LNCaP clone FGC (cell line): ENCODE results near the gene ASMTL.
A peak's percentile ranks its signal among the peaks of the same experiment; 100 is the strongest.

Source experiments
- DNase-seq: peaks from one replicate; pipeline ENCODE4 v3.0.0-alpha.2; 2011; ENCODE audit warnings: low read depth
- H3K4me3 ChIP-seq: 2 replicates; pipeline ENCODE4 v1.5.1; 2011; ENCODE audit warnings: mild to moderate bottlenecking, low read depth, low read length, control low read depth
- CTCF ChIP-seq: IDR thresholded peaks from 2 replicates; pipeline ENCODE4 v1.5.1; 2012; ENCODE audit warnings: mild to moderate bottlenecking; ENCODE audit not compliant: control insufficient read depth, insufficient read depth; ENCODE audit errors: extremely low read depth

Gene ASMTL

GRCh38 chrX:1397001-1397400, 55.7 kb downstream of the ASMTL start:
- no peak overlapping the region for H3K4me3 ChIP-seq
- no peak for DNase-seq
- TF ChIP-seq CTCF: no peak

- no peak for DNase-seq
- TF ChIP-seq CTCF: no peak
- no peak overlapping the region for H3K4me3 ChIP-seq
These were observed 57.0 kb downstream of the ASMTL start for GRCh38 chrX:1395646-1396216.

GRCh38 chrX:1394731-1395501, 57.8 kb downstream of the ASMTL start:
- TF ChIP-seq CTCF: no peak
- no peak for DNase-seq
- H3K4me3 ChIP-seq: no peak overlapping the region

GRCh38 chrX:1393871-1394615, 58.7 kb downstream of the ASMTL start:
- H3K4me3 ChIP-seq: peak overlapping the region; percentile 77

GRCh38 chrX:1392376-1393068, 60.2 kb downstream of the ASMTL start:
- DNase-seq: no peak
- no peak for TF ChIP-seq CTCF
- H3K4me3 ChIP-seq: peak overlapping the region; percentile 77

More at GRCh38 chrX:1393871-1394615, 58.7 kb downstream of the ASMTL start:
- no peak for TF ChIP-seq CTCF
- DNase-seq: no peak

- H3K4me3 ChIP-seq: peak within 1 kb of the TSS; percentile 77
- no peak for TF ChIP-seq CTCF
- peak; percentile 84 for DNase-seq
These were observed 60.9 kb downstream of the ASMTL start, which contains the start of gene SLC25A6 for GRCh38 chrX:1391707-1392375. Gene SLC25A6 (minus strand): TSS chrX:1392113. CDS start chrX:1392009, 104 bp downstream.
